Measurements from ENCODE around the gene ZNF689.

- TF ChIP-seq CTCF (IDR thresholded peaks at IDR 0.05) (no peak), POLR2A (IDR thresholded peaks at IDR 0.05) (no peak)
These were observed 16.0 kb upstream of the ZNF689 start for GRCh38 chr16:30626236-30626635.
